Inflammatory macrophage treated with lipopolysaccharide for 4 hours (primary cell): ENCODE results near the gene NPFF.
A peak's percentile ranks its signal among the peaks of the same experiment; 100 is the strongest.

Experiments
- DNase-seq: peaks from one replicate; pipeline ENCODE4 v3.0.0-alpha.2; 2020

NPFF gene

GRCh38 chr12:53472056-53472582, 35.2 kb downstream of the NPFF start:
- no peak for DNase-seq

GRCh38 chr12:53468282-53468681, 39.0 kb downstream of the NPFF start:
- no peak for DNase-seq

GRCh38 chr12:53467880-53468279, 39.4 kb downstream of the NPFF start:
- DNase-seq = no peak

- no peak for DNase-seq
Observed at GRCh38 chr12:53467082-53467481, 40.2 kb downstream of the NPFF start.

- DNase-seq = no peak
Observed at GRCh38 chr12:53466640-53467039, 40.6 kb downstream of the NPFF start.

GRCh38 chr12:53465679-53466078, 41.6 kb downstream of the NPFF start:
- DNase-seq = peak; percentile 33

GRCh38 chr12:53464685-53465418, 42.4 kb downstream of the NPFF start:
- no peak for DNase-seq

- no peak for DNase-seq
Observed at GRCh38 chr12:53463802-53464560, 43.3 kb downstream of the NPFF start.

- DNase-seq = no peak
Observed at GRCh38 chr12:53462935-53463334, 44.3 kb downstream of the NPFF start.

GRCh38 chr12:53461591-53461990, 45.7 kb downstream of the NPFF start:
- DNase-seq = no peak

GRCh38 chr12:53461059-53461458, 46.2 kb downstream of the NPFF start:
- no peak for DNase-seq

GRCh38 chr12:53459097-53459496, 48.2 kb downstream of the NPFF start:
- no peak for DNase-seq
